Prostate gland (tissue), 2 donors: ENCODE data around the gene ABCC9. TPM values are rescaled to one million over a fixed set of nuclear protein-coding genes. Genes with fewer than 3 reads are reported as not detected.

Source experiments
- DNase-seq: peaks from one replicate; pipeline ENCODE4 v3.0.0-alpha.2; 2019; ENCODE audit warnings: low spot score
- H3K27ac ChIP-seq, 2 donors: fragments of 200-600 bp; sonication (generic); 2 replicates each; pipeline ENCODE4 v1.5.1; 2017 to 2019
- H3K27me3 ChIP-seq: fragments of 200-600 bp; sonication (generic); replicated peaks from 2 replicates; pipeline ENCODE4 v1.5.1; 2019; ENCODE audit not compliant: insufficient read depth
- H3K36me3 ChIP-seq, 2 donors: fragments of 200-600 bp; sonication (generic); 1 replicate in 1 of 2; 2 replicates in 1 of 2; pipeline versions ENCODE4 v1.5.1 to v1.8.1; 2017 to 2019
- H3K4me1 ChIP-seq: fragments of 200-600 bp; sonication (generic); replicated peaks from 2 replicates; pipeline ENCODE4 v1.5.1; 2019
- H3K4me3 ChIP-seq, 2 donors: fragments of 200-600 bp; sonication (generic); 2 replicates each; pipeline ENCODE4 v1.5.1; 2017 to 2019
- H3K9me3 ChIP-seq: fragments of 200-600 bp; sonication (generic); 2 replicates; pipeline ENCODE4 v1.5.1; 2017
- CTCF ChIP-seq, 4 experiments: fragments of 200-600 bp in 2 of 4; fragments of 450-650 bp in 2 of 4; sonication (generic) in 2 of 4; IDR thresholded peaks; 1 replicate in 3 of 4; 2 replicates in 1 of 4; pipeline ENCODE4 v1.5.1; 2016 to 2019; ENCODE audit warnings: antibody characterized with exemption in 4 of 4, mild to moderate bottlenecking in 2 of 4, moderate library complexity in 2 of 4
- POLR2A ChIP-seq: fragments of 450-650 bp; IDR thresholded peaks from one replicate; pipeline ENCODE4 v1.6.1; 2016; ENCODE audit warnings: antibody characterized with exemption, mild to moderate bottlenecking
- POLR2AphosphoS5 ChIP-seq: sonication (generic); formaldehyde crosslinking; IDR thresholded peaks from one replicate; pipeline ENCODE4 v1.6.1; 2017; ENCODE audit warnings: antibody characterized with exemption
- WGBS: methylation state at CpG from one replicate; pipeline ENCODE4 v1.1.5; 2018; 5-methylcytosine and 5-hydroxymethylcytosine counted together
- intact Hi-C: fragments of 100-400 bp; cut with DNase I; formaldehyde crosslinking; loops from one replicate; pipeline ENCODE4 v1.14.2; 2022
- total RNA-seq, 2 donors: library from RNA; depleted of rRNA; stranded (reverse); fragments of >200 nt; gene quantifications; one replicate each; pipeline ENCODE4 v1.1.0, GENCODE V29; 2016

ABCC9 gene
- total RNA-seq, 2 donors from 2014 or later = 6.1 to 10.5 TPM

- DNase-seq = no peak
- no peaks in the 10 kb centered on the region for H3K9me3 ChIP-seq
- H3K4me1 ChIP-seq = no peaks in the 10 kb centered on the region
- no peak overlapping the region for H3K27ac ChIP-seq
- no peak overlapping the region for H3K4me3 ChIP-seq
- no peaks in the 10 kb centered on the region for H3K36me3 ChIP-seq
- TF ChIP-seq POLR2AphosphoS5 = no peak
- no peak for TF ChIP-seq CTCF (IDR thresholded peaks at IDR 0.05)
- no peak for TF ChIP-seq POLR2A
- H3K27me3 ChIP-seq = no peaks in the 10 kb centered on the region
- intact Hi-C loops = no loop called here
Observed at GRCh38 chr12:21973221-21973620, 32.0 kb upstream of the ABCC9 start.

GRCh38 chr12:21972055-21972454 lies 30.8 kb upstream of the ABCC9 start:
- no peaks in the 10 kb centered on the region for H3K4me1 ChIP-seq
- H3K27me3 ChIP-seq = no peaks in the 10 kb centered on the region
- H3K27ac ChIP-seq = no peak overlapping the region
- no peaks in the 10 kb centered on the region for H3K36me3 ChIP-seq
- DNase-seq = no peak
- H3K9me3 ChIP-seq = no peaks in the 10 kb centered on the region
- intact Hi-C loops = no loop called here
- TF ChIP-seq POLR2AphosphoS5 (no peak), CTCF (IDR thresholded peaks at IDR 0.05) (no peak), POLR2A (no peak)
- H3K4me3 ChIP-seq = no peak overlapping the region
- WGBS = 71% methylated on average over 4 of the region's 4 CpGs

- WGBS = 22% methylated on average over 1 of the region's 1 CpG
- no peak overlapping the region for H3K27ac ChIP-seq
- TF ChIP-seq POLR2A (no peak), POLR2AphosphoS5 (no peak), CTCF (IDR thresholded peaks at IDR 0.05) (no peak)
Observed at GRCh38 chr12:21971344-21971743, 30.1 kb upstream of the ABCC9 start.

DNA sequence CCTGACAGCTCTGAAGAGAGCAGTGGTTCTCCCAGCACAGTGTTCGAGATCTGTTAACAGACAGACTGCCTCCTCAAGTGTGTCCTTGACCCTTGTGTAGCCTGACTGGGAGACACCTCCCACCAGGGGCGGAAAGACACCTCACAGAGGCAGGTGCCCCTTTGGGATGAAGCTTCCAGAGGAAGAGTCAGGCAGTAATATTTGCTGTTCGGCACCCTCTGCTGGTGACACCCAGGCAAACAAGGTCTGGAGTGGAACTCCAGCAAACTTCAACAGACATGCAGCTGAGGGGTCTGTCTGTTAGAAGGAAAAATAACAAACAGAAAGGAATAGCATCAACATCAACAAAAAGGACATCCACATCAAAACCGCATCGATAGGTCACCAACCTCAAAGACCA lies 21.6 kb upstream of the ABCC9 start:
- 92% methylated on average over 5 of the region's 5 CpGs for WGBS
- H3K36me3 ChIP-seq = no peaks in the 10 kb centered on the region
- TF ChIP-seq POLR2A = no peak
- TF ChIP-seq CTCF (IDR thresholded peaks at IDR 0.05) = no peak
- H3K27me3 ChIP-seq = no peaks in the 10 kb centered on the region
- intact Hi-C loops = no loop called here
- H3K4me3 ChIP-seq = no peak overlapping the region
- no peak for DNase-seq
- H3K9me3 ChIP-seq = no peaks in the 10 kb centered on the region
- no peak overlapping the region for H3K27ac ChIP-seq
- H3K4me1 ChIP-seq = no peaks in the 10 kb centered on the region

More at GRCh38 chr12:21971344-21971743, 30.1 kb upstream of the ABCC9 start:
- no peaks in the 10 kb centered on the region for H3K27me3 ChIP-seq
- no peaks in the 10 kb centered on the region for H3K9me3 ChIP-seq
- intact Hi-C loops = no loop called here
- no peaks in the 10 kb centered on the region for H3K36me3 ChIP-seq
- no peak for DNase-seq
- no peaks in the 10 kb centered on the region for H3K4me1 ChIP-seq
- no peak overlapping the region for H3K4me3 ChIP-seq

- WGBS = 94% methylated on average over 5 of the region's 5 CpGs
- DNase-seq = no peak
- no peak for TF ChIP-seq POLR2A
- no peak for TF ChIP-seq CTCF (IDR thresholded peaks at IDR 0.05)
Observed at GRCh38 chr12:21962236-21962635, 21.0 kb upstream of the ABCC9 start.

More at GRCh38 chr12:21962236-21962635, 21.0 kb upstream of the ABCC9 start:
- Histone ChIP-seq H3K27me3 (no peaks in the 10 kb centered on the region), H3K4me1 (no peaks in the 10 kb centered on the region), H3K9me3 (no peaks in the 10 kb centered on the region), H3K4me3 (no peak overlapping the region), H3K27ac (no peak overlapping the region), H3K36me3 (no peaks in the 10 kb centered on the region)
- intact Hi-C loops = no loop called here
